ENCODE results near the gene LURAP1L. TPM values are rescaled to one million over a fixed set of nuclear protein-coding genes. Genes with fewer than 3 reads are reported as not detected.

Gene LURAP1L
- total and polyA plus RNA-seq, 2 of the 4 experiments (the other 2 are of a cell fraction) = 6.1 to 10.6 TPM

DNA sequence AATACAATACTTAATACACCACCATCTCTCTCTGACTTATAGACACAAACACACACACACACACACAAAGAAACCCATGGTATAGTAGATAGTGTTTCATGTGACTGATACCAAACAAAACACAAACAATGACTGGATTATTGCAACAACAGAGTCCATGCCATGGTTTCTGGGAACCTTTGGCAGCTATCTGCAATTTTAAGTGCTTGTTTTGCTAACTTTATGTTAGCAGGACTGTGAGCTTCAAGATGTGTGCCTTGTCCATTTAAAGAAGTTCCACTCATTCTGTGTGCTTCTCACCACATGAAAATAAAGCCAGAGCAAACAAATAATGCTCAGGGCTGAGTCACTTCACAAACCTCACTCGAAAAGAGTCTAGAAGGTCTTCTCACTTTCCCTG, 15.1 kb upstream of the LURAP1L start:
- no TSS peak for BruUV-seq (replicated peaks)
- H3K27me3 ChIP-seq (ENCODE audit: control insufficient read depth, insufficient read depth, low read length) = no peaks in the 10 kb centered on the region
- H3K4me1 ChIP-seq (ENCODE audit: control insufficient read depth, insufficient read depth, low read length) = no peaks in the 10 kb centered on the region
- peak; percentile 43; the same call in 1 of the 2 replicates for TF ChIP-seq CEBPB (IDR thresholded peaks at IDR 0.05; ENCODE audit: low read depth, low read length)
- TF ChIP-seq, protein P1, sequence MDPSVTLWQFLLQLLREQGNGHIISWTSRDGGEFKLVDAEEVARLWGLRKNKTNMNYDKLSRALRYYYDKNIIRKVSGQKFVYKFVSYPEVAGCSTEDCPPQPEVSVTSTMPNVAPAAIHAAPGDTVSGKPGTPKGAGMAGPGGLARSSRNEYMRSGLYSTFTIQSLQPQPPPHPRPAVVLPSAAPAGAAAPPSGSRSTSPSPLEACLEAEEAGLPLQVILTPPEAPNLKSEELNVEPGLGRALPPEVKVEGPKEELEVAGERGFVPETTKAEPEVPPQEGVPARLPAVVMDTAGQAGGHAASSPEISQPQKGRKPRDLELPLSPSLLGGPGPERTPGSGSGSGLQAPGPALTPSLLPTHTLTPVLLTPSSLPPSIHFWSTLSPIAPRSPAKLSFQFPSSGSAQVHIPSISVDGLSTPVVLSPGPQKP (IDR thresholded peaks at IDR 0.05; ENCODE audit: borderline replicate concordance, low read depth, low read length) = no peak
- intact Hi-C loops (cut with micrococcal nuclease) = no loop called here
- H2BK5ac ChIP-seq (ENCODE audit: low read depth, low read length, poor library complexity, severe bottlenecking) = peak overlapping the region; percentile 1
- no peak overlapping the region for H2BK120ac ChIP-seq (ENCODE audit: low read depth, low read length)
- H4K20me1 ChIP-seq (ENCODE audit: insufficient read depth, low read length) = no peaks in the 10 kb centered on the region
- H3K9me3 ChIP-seq (ENCODE audit: control insufficient read depth, insufficient read depth, low read length) = no peaks in the 10 kb centered on the region
- no peak overlapping the region for H3K4me3 ChIP-seq (ENCODE audit: insufficient read depth, low read depth, low read length)
- no peak overlapping the region for H3K14ac ChIP-seq (replicated peaks; ENCODE audit: low read depth, low read length)
- dilution Hi-C loops (cut with HindIII; ENCODE audit: low sequenced_read_pairs, unreplicated experiment) = no loop called here
- H3K18ac ChIP-seq (ENCODE audit: low read depth, low read length) = no peak overlapping the region
- peak; percentile 96 for ATAC-seq (ENCODE audit: low read depth)
- H3K36me3 ChIP-seq (ENCODE audit: control insufficient read depth, insufficient read depth, low read length) = no peaks in the 10 kb centered on the region
- no peak overlapping the region for H2BK20ac ChIP-seq (ENCODE audit: low read depth, low read length)
- no peak overlapping the region for H3K4ac ChIP-seq (ENCODE audit: low read depth, low read length)
- ChIA-PET POLR2A (ENCODE audit: unreplicated experiment) (interaction anchor here (1.2 kb wide), 1 partner anchor 15 kb away, joined by 3 read pairs; the partner anchor contains the start of gene LURAP1L), CTCF (no interaction called here)
- WGBS, 2 experiments (ENCODE audit: extremely low coverage in 2 of 2, insufficient read length in 1 of 2) = no CpG with 5 or more reads among the region's 1 CpG
- no peak overlapping the region for H3K23ac ChIP-seq (ENCODE audit: low read depth, low read length)
- H2AFZ ChIP-seq (replicated peaks; ENCODE audit: low read length, poor library complexity) = no peak overlapping the region
- H2BK15ac ChIP-seq (ENCODE audit: low read depth, low read length) = no peak overlapping the region
- in situ Hi-C loops (cut with MboI; ENCODE audit: low sequenced_read_pairs) = no loop called here
- no peak overlapping the region for H3K27ac ChIP-seq (ENCODE audit: insufficient read depth, low read length)
- no peak overlapping the region for H2AK5ac ChIP-seq (ENCODE audit: low read depth, low read length)
- no peak overlapping the region for H2AK9ac ChIP-seq (replicated peaks; ENCODE audit: low read depth, low read length, poor library complexity)
- no peaks in the 10 kb centered on the region for H3K79me1 ChIP-seq (ENCODE audit: low read depth in 1 of 2, low read length in 2 of 2)
- H3K9ac ChIP-seq (ENCODE audit: low read depth, low read length) = no peak overlapping the region
- no peaks in the 10 kb centered on the region for H3K9me1 ChIP-seq (ENCODE audit: insufficient read depth, low read length)
- H4K8ac ChIP-seq (ENCODE audit: low read depth in 2 of 2, low read length in 2 of 2) = no peak overlapping the region
- H4K91ac ChIP-seq (ENCODE audit: insufficient read depth, low read depth, low read length) = no peak overlapping the region
- peak; percentile 73 for DNase-seq
- H4K5ac ChIP-seq (ENCODE audit: low read depth, low read length) = no peak overlapping the region
- H3K56ac ChIP-seq (ENCODE audit: extremely low read depth, insufficient read depth, low read length) = no peak overlapping the region; the same call in 1 of the 2 replicates
- H3K4me2 ChIP-seq (ENCODE audit: low read depth, low read length) = no peak overlapping the region; the same call in 1 of the 2 replicates

All from IMR-90 (cell line).